H1 (cell line): ENCODE results near the gene EIF2B5. TPM values are rescaled to one million over a fixed set of nuclear protein-coding genes. Genes with fewer than 3 reads are reported as not detected.

Experiments used
- CTCF ChIA-PET: fragments of 300-600 bp; sonication (Branson Sonifier 250); formaldehyde crosslinking; loops from one replicate; lab custom pipeline; 2021; ENCODE audit not compliant: partially characterized antibody; lab: Charles Lee
- POLR2A ChIA-PET: fragments of 300-600 bp; sonication (Branson Sonifier 250); formaldehyde crosslinking; loops from one replicate; lab custom pipeline; 2021; ENCODE audit warnings: inconsistent platforms; ENCODE audit not compliant: partially characterized antibody; lab: Charles Lee
- DNase-seq, 2 experiments: peaks; one replicate each; pipeline versions ENCODE4 v3.0.0 to v3.0.0-alpha.2; 2010 to 2022; ENCODE audit warnings: low spot score in 2 of 2, low read depth in 1 of 2, mixed read lengths in 1 of 2
- FAIRE-seq: peaks from 2 replicates; lab custom pipeline; 2011; peaks lifted over from hg19 to GRCh38; lab: Jason Lieb, UNC
- H2AFZ ChIP-seq: 2 replicates; pipeline ENCODE4 v1.8.1; 2012; ENCODE audit warnings: low read length, inconsistent platforms
- H2AK5ac ChIP-seq: 2 replicates; pipeline ENCODE4 v1.6.1; 2013; ENCODE audit warnings: low read depth, low read length
- H2BK120ac ChIP-seq: replicated peaks from 2 replicates; pipeline ENCODE3; 2013; ENCODE audit warnings: low read depth, low read length, inconsistent platforms
- H2BK12ac ChIP-seq: 2 replicates; pipeline ENCODE4 v1.6.1; 2013; ENCODE audit warnings: low read depth, low read length
- H2BK15ac ChIP-seq: 2 replicates; pipeline ENCODE4 v1.6.1; 2013; ENCODE audit warnings: low read length
- H2BK20ac ChIP-seq: 2 replicates; pipeline ENCODE4 v1.6.1; 2013; ENCODE audit warnings: low read length
- H2BK5ac ChIP-seq: 2 replicates; pipeline ENCODE4 v1.6.1; 2013; ENCODE audit warnings: low read depth, low read length
- H3K14ac ChIP-seq: 2 replicates; pipeline ENCODE4 v1.6.1; 2013; ENCODE audit warnings: inconsistent platforms; ENCODE audit not compliant: insufficient read length
- H3K18ac ChIP-seq: 2 replicates; pipeline ENCODE4 v1.6.1; 2013; ENCODE audit warnings: low read length; ENCODE audit errors: extremely low read depth
- H3K23ac ChIP-seq: 2 replicates; pipeline ENCODE4 v1.6.1; 2013; ENCODE audit warnings: inconsistent platforms; ENCODE audit not compliant: insufficient read length
- H3K23me2 ChIP-seq: 2 replicates; pipeline ENCODE4 v1.6.1; 2013; ENCODE audit warnings: low read depth, low read length
- H3K27ac ChIP-seq: 2 replicates; pipeline ENCODE4 v1.6.1; 2011; ENCODE audit warnings: low read depth, low read length, inconsistent platforms
- H3K27me3 ChIP-seq, 4 experiments: replicated peaks in 1 of 4; 1 replicate in 1 of 4; 2 replicates in 3 of 4; pipeline versions ENCODE4 v1.6.1 to v1.8.1; 2011 to 2013; ENCODE audit warnings: low read length in 3 of 4, mild to moderate bottlenecking in 3 of 4, inconsistent platforms in 2 of 4, mixed read lengths in 2 of 4, moderate library complexity in 1 of 4; ENCODE audit not compliant: control insufficient read depth in 3 of 4, insufficient read depth in 3 of 4; ENCODE audit errors: extremely low read depth in 1 of 4
- H3K36me3 ChIP-seq, 4 experiments: 2 replicates each; pipeline versions ENCODE4 v1.6.1 to v1.8.1; 2011 to 2013; ENCODE audit warnings: mild to moderate bottlenecking in 4 of 4, low read length in 3 of 4, moderate library complexity in 2 of 4, control low read depth in 1 of 4, inconsistent platforms in 1 of 4; ENCODE audit not compliant: insufficient read depth in 4 of 4, control insufficient read depth in 2 of 4
- H3K4ac ChIP-seq: replicated peaks from 2 replicates; pipeline ENCODE3; 2013; ENCODE audit warnings: low read length, low read depth, mixed read lengths, inconsistent platforms; ENCODE audit not compliant: insufficient read length
- H3K4me1 ChIP-seq, 4 experiments: replicated peaks in 1 of 4; 1 replicate in 1 of 4; 2 replicates in 3 of 4; pipeline versions ENCODE4 v1.6.1 to v1.8.1; 2011 to 2013; ENCODE audit warnings: low read length in 3 of 4, inconsistent platforms in 2 of 4, mixed read lengths in 1 of 4; ENCODE audit not compliant: insufficient read depth in 4 of 4, control insufficient read depth in 3 of 4
- H3K4me2 ChIP-seq, 2 experiments: 2 replicates each; pipeline versions ENCODE4 v1.6.1 to v1.8.1; 2011 to 2013; ENCODE audit warnings: low read depth in 2 of 2, low read length in 2 of 2, control low read depth in 1 of 2, inconsistent platforms in 1 of 2, mild to moderate bottlenecking in 1 of 2; ENCODE audit not compliant: insufficient read depth in 1 of 2
- H3K4me3 ChIP-seq, 4 experiments: fragments of 200-600, 300-600 bp in 1 of 4; sonication (generic), shearing (Covaris generic), sonication (Bioruptor Twin) in 1 of 4; 2 replicates each; pipeline versions ENCODE4 v1.5.1 to v1.8.1; 2011 to 2016; ENCODE audit warnings: low read length in 4 of 4, low read depth in 3 of 4, control low read depth in 2 of 4, inconsistent platforms in 2 of 4, mild to moderate bottlenecking in 2 of 4, mixed read lengths in 1 of 4, moderate library complexity in 1 of 4; ENCODE audit not compliant: insufficient read depth in 2 of 4; ENCODE audit errors: extremely low read depth in 1 of 4
- H3K56ac ChIP-seq: replicated peaks from 2 replicates; pipeline ENCODE3; 2013; ENCODE audit warnings: low read depth, mild to moderate bottlenecking, mixed read lengths, low read length, inconsistent platforms; ENCODE audit not compliant: insufficient read length
- H3K79me1 ChIP-seq: 2 replicates; pipeline ENCODE4 v1.6.1; 2013; ENCODE audit warnings: low read depth, low read length, control low read depth
- H3K79me2 ChIP-seq, 2 experiments: 2 replicates each; pipeline versions ENCODE4 v1.6.1 to v1.8.1; 2012 to 2013; ENCODE audit warnings: low read length in 2 of 2, mild to moderate bottlenecking in 2 of 2, inconsistent platforms in 1 of 2; ENCODE audit not compliant: insufficient read depth in 2 of 2, control insufficient read depth in 1 of 2
- H3K9ac ChIP-seq, 4 experiments: replicated peaks in 1 of 4; 1 replicate in 1 of 4; 2 replicates in 3 of 4; pipeline versions ENCODE4 v1.6.1 to v1.8.1; 2011 to 2013; ENCODE audit warnings: low read depth in 3 of 4, low read length in 3 of 4, control low read depth in 2 of 4, mild to moderate bottlenecking in 2 of 4, moderate library complexity in 2 of 4, inconsistent platforms in 1 of 4; ENCODE audit errors: extremely low read depth in 1 of 4
- H3K9me3 ChIP-seq, 2 experiments: 2 replicates each; pipeline versions ENCODE4 v1.6.1 to v1.8.1; 2012 to 2013; ENCODE audit warnings: mild to moderate bottlenecking in 2 of 2, moderate library complexity in 2 of 2, control low read depth in 1 of 2, inconsistent platforms in 1 of 2, low read depth in 1 of 2, low read length in 1 of 2, mixed read lengths in 1 of 2; ENCODE audit not compliant: insufficient read depth in 2 of 2
- H4K20me1 ChIP-seq, 2 experiments: replicated peaks in 1 of 2; 2 replicates each; pipeline versions ENCODE3 to v1.8.1; 2011 to 2013; ENCODE audit warnings: inconsistent platforms in 2 of 2, low read length in 2 of 2, mild to moderate bottlenecking in 1 of 2; ENCODE audit not compliant: insufficient read depth in 2 of 2, control insufficient read depth in 1 of 2
- H4K5ac ChIP-seq: 2 replicates; pipeline ENCODE4 v1.6.1; 2013; ENCODE audit warnings: low read length, low read depth, mixed read lengths, inconsistent platforms; ENCODE audit not compliant: insufficient read length
- H4K8ac ChIP-seq: 2 replicates; pipeline ENCODE4 v1.8.0; 2013; ENCODE audit warnings: mild to moderate bottlenecking, moderate library complexity, low read length, inconsistent platforms; ENCODE audit not compliant: insufficient read depth; ENCODE audit errors: extremely low read depth
- H4K91ac ChIP-seq: replicated peaks from 2 replicates; pipeline ENCODE3; 2013; ENCODE audit warnings: low read length, mixed read lengths, inconsistent platforms; ENCODE audit not compliant: insufficient read length
- MAFK ChIP-seq: IDR thresholded peaks from 2 replicates; pipeline ENCODE4 v1.6.1; 2012; ENCODE audit warnings: low read depth, mild to moderate bottlenecking, improper control_type of control experiment, low read length
- PHF8 ChIP-seq: fragments of 200-600 bp; sonication (generic); conservative IDR thresholded peaks from 2 replicates; pipeline ENCODE4 v1.7.1; 2012; ENCODE audit warnings: low read depth, mild to moderate bottlenecking, inconsistent platforms, low read length, moderate library complexity
- WGBS, 2 experiments: shearing (Covaris generic) in 1 of 2; methylation state at CpG; one replicate each; pipeline versions ENCODE4 v1.1.6 to v1.1.7; 2013 to 2015; ENCODE audit warnings: low lambda C conversion rate in 2 of 2, mixed read lengths in 2 of 2, inconsistent platforms in 1 of 2, low coverage in 1 of 2, missing lambda C conversion rate in 1 of 2; ENCODE audit not compliant: insufficient replicate concordance in 2 of 2, insufficient coverage in 1 of 2, insufficient read length in 1 of 2; ENCODE audit errors: extremely low coverage in 1 of 2, missing lambda C conversion rate in 1 of 2; 5-methylcytosine and 5-hydroxymethylcytosine counted together
- polyA plus RNA-seq, 7 experiments: library from polyadenylated mRNA; depleted of rRNA in 3 of 7; stranded (reverse) in 5 of 7; unstranded in 2 of 7; fragments of >200 nt in 5 of 7; fragments of 200-250 nt in 2 of 7; gene quantifications; 1 replicate in 5 of 7; 2 replicates in 1 of 7; 4 replicates in 1 of 7; pipeline versions ENCODE4 v1.2.1 to v1.2.3, GENCODE V29; 2011 to 2013; ENCODE audit warnings: missing spikeins in 2 of 7, mixed read lengths in 2 of 7
- total RNA-seq: library from RNA; stranded (reverse); fragmentation: NEBNext Ultra II Directional; extraction: Animal tissue kit (Norgen Biotek cat#: 25700); gene quantifications from 2 replicates; pipeline ENCODE4 v1.2.1, GENCODE V29; 2021

EIF2B5 gene
- total and polyA plus RNA-seq, 2 of the 8 experiments (the other 6 are each of a cell fraction or from before 2014, with no cell fraction given): 33.1 to 40.0 TPM

GRCh38 chr3:184177331-184177731 is 42.2 kb downstream of the EIF2B5 start:
- 75% methylated on average over 4 of the region's 4 CpGs; no CpG with 5 or more reads in 1 of the 2 experiments for WGBS, 2 experiments
- H3K4me3 ChIP-seq: peak overlapping the region in 3 of 4 experiments; percentile 68 to 92 (median 89); a peak in 5 of 8 replicates

More at GRCh38 chr3:184177331-184177731, 42.2 kb downstream of the EIF2B5 start:
- peak overlapping the region in 3 of 4 experiments; percentile 6 to 53 (median 9); a peak in 6 of 7 replicates for H3K9ac ChIP-seq
- H3K4me1 ChIP-seq: peaks cover 0 to 23% (median 15%) of the 10 kb centered on the region in 4 experiments; a peak in 6 of 7 replicates
- H3K4ac ChIP-seq: peak overlapping the region; percentile 22
- FAIRE-seq: no peak
- no peak for DNase-seq
- no peak overlapping the region for H2BK20ac ChIP-seq
- H3K79me1 ChIP-seq: peaks cover 13% of the 10 kb centered on the region
- POLR2A ChIA-PET: interaction anchor here (0.9 to 2.1 kb wide), 11 partner anchors 8 to 183 kb away, joined by 3 to 17 read pairs (median 3); partner anchors contain the start of genes ABCF3 and DVL3
- H2AFZ ChIP-seq: no peak overlapping the region
- H4K20me1 ChIP-seq: peaks cover 0 to 19% of the 10 kb centered on the region in 2 experiments
- H3K14ac ChIP-seq: no peak overlapping the region
- no peaks in the 10 kb centered on the region for H3K27me3 ChIP-seq
- peaks cover 42 to 54% (median 49%) of the 10 kb centered on the region in 4 experiments for H3K36me3 ChIP-seq
- H3K23me2 ChIP-seq: peaks cover 8% of the 10 kb centered on the region
- no peak overlapping the region for H4K5ac ChIP-seq
- H3K4me2 ChIP-seq: peak overlapping the region; percentile 91 to 96
- 0 out of 2 replicates have a peak overlapping the region, but pooled peaks have one; percentile 82 for H4K8ac ChIP-seq
- peak overlapping the region; percentile 81 for H3K18ac ChIP-seq
- peak overlapping the region; percentile 87 for H3K27ac ChIP-seq
- peak overlapping the region; percentile 93 for H2BK5ac ChIP-seq
- H3K79me2 ChIP-seq: peaks cover 0 to 37% of the 10 kb centered on the region in 2 experiments; a peak in 2 of 4 replicates
- 0 out of 2 replicates have a peak overlapping the region, but pooled peaks have one; percentile 50 for H2BK12ac ChIP-seq
- H2BK15ac ChIP-seq: peak overlapping the region; percentile 22; the same call in 1 of the 2 replicates
- CTCF ChIA-PET: interaction anchor here (0.8 to 4.7 kb wide), 8 partner anchors 10 to 110 kb away, joined by 3 to 22 read pairs (median 6); partner anchors contain the start of gene ABCF3
- TF ChIP-seq PHF8: no peak
- TF ChIP-seq MAFK: peak; percentile 54; the same call in 1 of the 2 replicates
- H2BK120ac ChIP-seq: no peak overlapping the region
- H2AK5ac ChIP-seq: peak overlapping the region; percentile 70
- no peak overlapping the region for H3K23ac ChIP-seq
- no peaks in the 10 kb centered on the region for H3K9me3 ChIP-seq
- no peak overlapping the region for H3K56ac ChIP-seq
- peak overlapping the region; percentile 38 for H4K91ac ChIP-seq
